Bronchial epithelial cell (primary cell): ENCODE measurements around the gene BAZ1A. TPM values are rescaled to one million over a fixed set of nuclear protein-coding genes. Genes with fewer than 3 reads are reported as not detected.

Experiments
- DNase-seq: peaks from one replicate; pipeline ENCODE4 v3.0.0-alpha.2; 2010; ENCODE audit warnings: low read depth
- FAIRE-seq: peaks from 2 replicates; lab custom pipeline; 2011; peaks lifted over from hg19 to GRCh38; lab: Jason Lieb, UNC
- H3K27me3 ChIP-seq: 2 replicates; pipeline ENCODE4 v1.5.1; 2011; ENCODE audit warnings: low read length; ENCODE audit not compliant: control insufficient read depth, insufficient read depth
- H3K36me3 ChIP-seq: 2 replicates; pipeline ENCODE4 v1.5.1; 2011; ENCODE audit warnings: low read length; ENCODE audit not compliant: control insufficient read depth, insufficient read depth
- H3K4me3 ChIP-seq: 2 replicates; pipeline ENCODE4 v1.5.1; 2011; ENCODE audit warnings: mild to moderate bottlenecking, low read depth, low read length, control low read depth
- CTCF ChIP-seq: IDR thresholded peaks from 2 replicates; pipeline ENCODE4 v1.5.1; 2011; ENCODE audit warnings: mild to moderate bottlenecking, moderate library complexity, low read length, control low read depth, inconsistent platforms; ENCODE audit not compliant: insufficient read depth, severe bottlenecking
- total RNA-seq: library from RNA; depleted of rRNA; stranded (reverse); fragments of >200 nt; gene quantifications from 2 replicates; pipeline ENCODE4 v1.2.1, GENCODE V29; 2014

The BAZ1A gene
- total RNA-seq, 1 donor from 2014 or later: 35.0 TPM

DNA sequence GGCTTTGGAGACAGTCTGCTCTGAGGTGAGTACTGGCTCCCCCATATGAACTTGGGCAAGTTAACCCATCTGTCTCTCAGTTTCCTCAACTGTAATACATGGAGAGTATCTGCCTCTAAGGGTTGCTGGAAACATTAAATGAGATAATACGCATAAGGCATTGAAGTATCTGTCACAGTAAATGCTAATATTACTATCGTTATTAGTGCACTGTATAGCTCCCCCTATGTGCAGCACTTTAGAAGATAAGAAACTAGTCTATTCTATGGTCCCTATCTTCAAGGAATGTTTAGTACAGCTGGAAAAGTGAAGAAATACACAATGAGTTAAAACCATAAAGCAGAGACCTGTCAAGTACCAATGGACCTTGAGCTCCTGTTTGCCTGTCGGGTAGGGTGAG, 109.1 kb downstream of the BAZ1A start:
- no peak overlapping the region for H3K4me3 ChIP-seq
- peaks cover 9% of the 10 kb centered on the region for H3K36me3 ChIP-seq
- TF ChIP-seq CTCF: no peak
- DNase-seq: peak; percentile 3
- H3K27me3 ChIP-seq: no peaks in the 10 kb centered on the region
- FAIRE-seq: no peak

DNA sequence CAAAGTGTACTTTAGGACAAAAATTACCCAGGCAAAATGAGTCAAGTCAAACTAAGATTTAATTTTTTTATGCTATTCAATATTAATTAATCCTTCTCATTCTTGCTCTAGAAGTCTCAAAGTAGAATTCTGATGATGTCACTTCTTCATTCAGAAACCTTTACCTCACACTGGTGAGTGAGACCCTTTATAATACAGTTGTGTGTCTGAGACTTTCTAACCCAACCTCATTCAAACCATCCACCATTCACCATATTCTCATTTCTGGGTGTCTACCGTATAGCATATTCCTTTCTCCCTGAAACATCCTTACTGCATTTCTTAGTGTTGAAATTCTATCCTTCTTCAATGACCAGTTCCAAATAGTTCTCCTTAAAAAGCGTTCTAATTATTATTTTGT, 119.9 kb downstream of the BAZ1A start:
- no peak for FAIRE-seq
- no peak for DNase-seq
- Histone ChIP-seq H3K27me3 (no peaks in the 10 kb centered on the region), H3K36me3 (peaks cover 2% of the 10 kb centered on the region), H3K4me3 (no peak overlapping the region)
- no peak for TF ChIP-seq CTCF

GRCh38 chr14:34754687-34755086, 120.5 kb downstream of the BAZ1A start:
- H3K4me3 ChIP-seq: no peak overlapping the region
- no peak for FAIRE-seq
- TF ChIP-seq CTCF: no peak
- peaks cover 2% of the 10 kb centered on the region for H3K36me3 ChIP-seq
- no peaks in the 10 kb centered on the region for H3K27me3 ChIP-seq
- DNase-seq: no peak

DNA sequence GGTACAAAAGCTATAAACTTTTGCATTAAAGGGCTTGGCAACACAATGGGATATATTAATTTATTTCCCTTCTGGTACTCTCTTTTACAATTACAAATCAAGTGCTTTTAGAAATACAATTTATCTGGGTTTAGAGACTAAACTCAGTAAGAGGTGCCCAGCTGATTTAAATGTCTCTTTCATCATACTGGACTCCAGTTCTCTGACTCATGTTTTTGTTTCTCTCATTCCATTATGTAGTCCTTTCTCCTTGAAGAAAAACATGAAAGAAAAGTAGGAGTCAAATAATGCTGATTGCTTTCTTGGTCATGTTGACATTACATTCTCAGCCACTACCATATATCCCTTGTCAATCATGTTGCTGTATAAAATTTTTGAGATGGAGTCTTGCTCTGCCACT, 124.5 kb downstream of the BAZ1A start:
- no peak for TF ChIP-seq CTCF
- no peaks in the 10 kb centered on the region for H3K36me3 ChIP-seq
- FAIRE-seq (no peak), DNase-seq (peak; percentile 42)
- no peaks in the 10 kb centered on the region for H3K27me3 ChIP-seq
- H3K4me3 ChIP-seq: no peak overlapping the region

DNA sequence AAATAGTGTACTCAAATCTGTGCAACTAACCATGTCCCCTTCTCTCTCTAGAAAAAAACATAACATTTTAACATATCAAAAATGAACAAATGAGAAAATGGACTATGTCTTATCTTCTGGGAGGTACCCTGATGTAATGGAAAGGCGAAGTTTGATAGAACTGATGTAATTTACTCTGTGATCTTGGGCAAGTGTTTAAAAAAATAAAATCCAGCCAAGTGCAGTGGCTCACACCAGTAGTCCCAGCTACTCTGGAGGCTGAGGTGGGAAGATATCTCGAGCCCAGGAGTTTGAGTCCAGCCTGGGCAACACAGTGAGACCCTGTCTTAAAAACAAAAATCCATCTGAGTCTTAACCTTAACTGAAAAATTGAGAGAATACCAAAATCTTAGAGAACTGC, 124.9 kb downstream of the BAZ1A start:
- TF ChIP-seq CTCF: no peak
- no peak overlapping the region for H3K4me3 ChIP-seq
- H3K27me3 ChIP-seq: no peaks in the 10 kb centered on the region
- FAIRE-seq (no peak), DNase-seq (no peak)
- no peaks in the 10 kb centered on the region for H3K36me3 ChIP-seq

DNA sequence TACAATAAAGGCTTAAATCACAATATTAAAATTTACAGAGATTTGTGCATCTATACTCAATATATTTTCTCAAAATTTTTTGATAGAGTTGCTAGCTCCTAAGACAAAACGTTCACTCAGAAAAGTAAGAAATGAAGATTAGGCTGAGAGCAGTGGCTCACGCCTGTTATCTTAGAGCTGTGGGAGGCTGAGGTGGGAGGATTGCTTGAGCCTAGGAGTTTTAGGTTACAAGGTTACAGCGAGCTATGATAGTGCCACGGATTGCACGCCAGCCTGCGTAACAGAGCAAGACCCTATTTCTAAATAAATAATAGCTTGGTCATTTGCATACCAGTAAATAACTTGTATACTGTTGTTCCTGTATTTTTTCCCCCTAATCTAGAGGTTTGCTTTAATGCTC, 125.8 kb downstream of the BAZ1A start:
- H3K36me3 ChIP-seq: no peaks in the 10 kb centered on the region
- H3K4me3 ChIP-seq: no peak overlapping the region
- FAIRE-seq: no peak
- no peak for TF ChIP-seq CTCF
- no peaks in the 10 kb centered on the region for H3K27me3 ChIP-seq
- no peak for DNase-seq
